Occipital lobe (tissue), 2 donors: ENCODE measurements around the gene ARHGEF3. TPM values are rescaled to one million over a fixed set of nuclear protein-coding genes. Genes with fewer than 3 reads are reported as not detected.
"Not testable (repeated sequence)": the region's sequence is repeated elsewhere in the genome, so short reads cannot be mapped to it uniquely, and the experiment has no call there.

Experiments
- DNase-seq: peaks from one replicate; lab custom pipeline; 2025; lab: John Stamatoyannopoulos, UW
- total RNA-seq: library from RNA; depleted of rRNA; stranded (reverse); fragments of >200 nt; gene quantifications from one replicate; pipeline ENCODE4 v1.2.3, GENCODE V29; 2014

The ARHGEF3 gene
- total RNA-seq, 1 donor from 2014 or later: 26.4 TPM

DNA sequence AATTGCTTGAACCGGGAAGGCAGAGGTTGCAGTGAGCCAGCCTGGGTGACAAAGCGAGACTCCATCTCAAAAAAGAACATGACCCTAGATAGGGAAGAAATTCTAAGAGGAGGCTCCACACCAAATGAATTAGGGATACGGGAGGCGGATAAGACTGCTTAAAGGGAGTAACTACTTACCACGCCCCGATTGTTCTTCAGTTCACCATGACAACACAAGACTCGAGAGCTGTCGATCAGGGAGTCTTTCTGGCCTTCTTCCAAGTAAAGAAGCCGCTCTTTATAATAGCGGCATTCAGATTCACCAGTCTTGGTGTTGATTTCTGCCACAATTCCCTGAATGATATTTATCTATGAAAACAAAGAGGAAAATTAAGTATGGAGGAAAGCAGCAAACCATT lies 64.7 kb downstream of the ARHGEF3 start:
- DNase-seq: no peak

- DNase-seq: no peak
Observed at GRCh38 chr3:56732109-56732508, 69.6 kb downstream of the ARHGEF3 start.

DNA sequence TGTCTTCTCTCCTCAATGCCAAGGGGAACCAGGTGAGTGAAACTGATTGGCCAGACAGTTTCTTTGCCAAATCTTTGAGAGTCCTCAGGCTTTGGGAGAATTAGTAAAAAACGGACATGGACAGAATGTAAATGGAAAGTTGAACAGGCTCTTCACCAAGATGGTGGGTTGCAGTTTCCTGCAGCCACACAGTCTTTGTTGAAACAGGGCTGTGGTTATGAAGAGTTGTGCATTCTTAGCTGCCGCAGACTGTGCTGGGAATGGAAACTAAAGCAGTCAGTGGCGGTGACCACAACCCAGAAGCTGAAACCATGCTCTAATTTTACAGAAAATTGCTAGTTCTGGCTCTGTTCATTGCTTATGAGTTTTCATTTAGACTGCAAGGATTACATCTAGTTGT lies 76.6 kb downstream of the ARHGEF3 start:
- no peak for DNase-seq

GRCh38 chr3:56724676-56725075 lies 77.1 kb downstream of the ARHGEF3 start:
- DNase-seq: no peak

DNA sequence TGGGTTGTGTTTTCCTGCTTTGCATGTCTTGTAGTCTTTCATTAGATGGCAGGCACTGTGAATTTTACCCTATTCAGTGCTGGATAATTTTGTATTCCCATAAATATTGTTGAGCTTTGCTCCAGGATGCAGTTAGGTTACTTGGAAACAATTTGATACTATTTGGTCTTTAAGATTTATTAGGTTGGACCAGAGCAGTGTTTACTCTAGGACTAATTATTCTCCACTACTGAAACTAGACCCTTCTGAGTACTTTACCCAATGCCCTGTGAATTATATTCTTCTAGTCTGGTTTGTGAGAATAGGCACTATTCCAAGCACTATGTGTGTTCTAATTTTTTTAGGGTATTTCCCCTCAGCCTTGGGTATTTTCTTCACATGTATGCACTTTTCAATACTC lies 80.9 kb downstream of the ARHGEF3 start:
- DNase-seq: no peak

GRCh38 chr3:56718809-56719208 lies 82.9 kb downstream of the ARHGEF3 start:
- DNase-seq: not testable (repeated sequence)

GRCh38 chr3:56711344-56711743 lies 90.4 kb downstream of the ARHGEF3 start:
- DNase-seq: no peak

DNA sequence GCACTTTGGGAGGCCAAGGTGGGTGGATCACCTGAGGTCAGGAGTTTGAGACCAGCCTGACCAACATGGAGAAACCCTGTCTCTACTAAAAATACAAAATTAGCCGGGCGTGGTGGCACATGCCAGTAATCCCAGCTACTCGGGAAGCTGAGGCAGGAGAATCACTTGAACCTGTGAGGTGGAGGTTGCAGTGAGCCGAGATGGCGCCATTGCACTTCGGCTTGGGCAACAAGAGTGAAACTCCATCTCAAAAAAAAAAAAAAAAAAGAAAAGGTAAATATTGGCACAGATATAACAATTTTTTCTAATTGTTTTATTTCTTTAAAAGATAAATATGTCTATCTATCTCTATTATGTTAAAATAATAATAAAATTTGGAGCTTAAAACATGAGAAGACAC lies 94.3 kb downstream of the ARHGEF3 start:
- DNase-seq: not testable (repeated sequence)

- no peak for DNase-seq
Observed at GRCh38 chr3:56706629-56707028, 95.1 kb downstream of the ARHGEF3 start.

DNA sequence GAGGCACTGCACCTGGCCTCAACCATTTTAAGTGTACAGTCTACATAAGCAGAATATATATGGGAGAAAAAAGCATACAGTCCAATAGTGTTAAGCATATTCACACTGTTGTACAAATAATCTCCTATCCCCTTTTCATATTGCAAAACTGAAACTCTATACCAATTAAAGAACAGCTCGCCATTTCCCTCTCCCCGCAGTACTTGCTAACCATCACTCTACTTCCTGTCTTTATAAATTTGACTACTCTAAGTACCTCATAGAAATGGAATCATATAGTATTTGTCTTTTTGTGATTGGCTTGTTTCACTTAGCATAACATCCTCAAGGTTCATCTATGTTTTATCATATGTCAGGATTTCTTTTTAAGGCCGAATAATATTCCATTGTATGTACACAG lies 97.0 kb downstream of the ARHGEF3 start:
- no peak for DNase-seq

DNA sequence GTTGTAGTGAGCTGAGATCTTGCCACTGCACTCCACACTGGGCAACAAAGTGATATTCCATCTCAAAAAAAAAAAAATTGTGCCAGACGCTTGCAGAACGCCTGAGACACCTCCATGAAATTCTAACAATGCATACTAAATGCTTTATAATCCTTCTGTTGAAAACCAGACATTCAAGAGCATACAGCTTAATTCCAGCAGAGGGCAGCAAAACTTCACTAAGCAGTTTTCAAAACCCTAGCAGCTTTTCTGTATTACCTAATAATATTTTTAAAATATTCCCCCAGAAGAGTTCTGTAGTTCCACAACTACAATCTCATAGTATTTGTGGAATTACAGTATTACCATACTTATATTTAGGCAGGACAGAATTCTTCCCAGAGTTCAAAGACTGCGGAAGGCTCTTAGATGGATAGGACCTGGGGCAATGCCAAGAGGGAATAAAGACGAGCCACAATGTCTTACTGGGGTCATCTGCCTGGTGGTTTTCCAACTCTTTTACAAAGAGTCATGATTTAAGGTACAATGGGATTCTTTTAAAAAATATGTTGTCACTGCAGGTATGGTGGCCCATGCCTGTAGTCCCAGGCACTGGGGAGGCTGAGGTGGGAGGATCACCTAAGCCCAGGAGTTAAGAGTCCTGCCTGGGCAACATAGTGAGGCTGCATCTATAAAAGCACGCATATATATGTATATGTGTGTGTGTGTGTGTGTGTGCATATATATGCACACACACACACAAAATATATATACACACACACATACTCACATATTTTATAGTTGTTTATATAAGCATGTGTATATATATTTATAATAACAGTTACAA lies 99.0 kb downstream of the ARHGEF3 start:
- no peak for DNase-seq

DNA sequence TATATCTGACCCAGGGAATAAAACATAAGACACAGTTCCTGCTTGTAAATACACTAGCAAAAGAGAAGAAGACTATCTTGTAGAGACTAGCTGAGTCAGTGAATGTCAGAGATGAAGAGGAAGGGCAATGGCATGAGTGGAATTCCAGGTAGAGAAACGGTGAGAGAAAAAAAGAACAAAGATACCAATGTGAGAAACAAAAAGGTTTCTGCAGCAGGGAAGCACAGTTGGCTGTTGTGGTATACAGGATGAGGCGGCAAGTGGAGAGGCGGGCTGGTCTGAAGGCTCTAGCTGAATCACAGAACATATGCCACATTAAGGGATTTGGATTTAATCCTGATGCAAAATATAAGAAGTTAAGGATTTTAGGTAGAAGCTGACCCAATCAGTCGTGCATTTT lies 101.6 kb downstream of the ARHGEF3 start:
- DNase-seq: no peak

- no peak for DNase-seq
Observed at GRCh38 chr3:56694867-56695683, 106.7 kb downstream of the ARHGEF3 start.

DNA sequence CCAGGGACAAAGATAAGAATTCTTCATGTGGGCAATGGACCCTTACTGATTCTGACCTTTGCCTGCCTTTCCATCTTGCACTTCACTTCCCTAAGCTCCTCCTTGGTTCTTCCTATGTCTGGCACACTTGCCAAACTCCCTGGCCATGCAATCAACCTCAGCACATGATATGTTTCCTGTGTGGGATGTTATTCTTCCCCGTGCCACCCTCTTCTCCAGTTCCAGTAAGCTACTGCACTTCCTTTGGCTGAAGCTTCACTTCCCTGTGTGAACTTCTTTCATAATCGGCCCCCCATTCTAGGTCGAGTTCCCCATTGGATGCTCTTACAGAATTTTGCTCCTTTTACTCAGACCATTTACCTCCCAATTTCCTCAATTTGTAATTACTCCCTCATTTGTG lies 108.0 kb downstream of the ARHGEF3 start:
- DNase-seq: no peak

- DNase-seq: not testable (repeated sequence)
Observed at GRCh38 chr3:56692520-56693433, 109.0 kb downstream of the ARHGEF3 start.

GRCh38 chr3:56692001-56692365 lies 109.8 kb downstream of the ARHGEF3 start:
- DNase-seq: not testable (repeated sequence)

GRCh38 chr3:56691165-56692000 lies 110.4 kb downstream of the ARHGEF3 start:
- no peak for DNase-seq

DNA sequence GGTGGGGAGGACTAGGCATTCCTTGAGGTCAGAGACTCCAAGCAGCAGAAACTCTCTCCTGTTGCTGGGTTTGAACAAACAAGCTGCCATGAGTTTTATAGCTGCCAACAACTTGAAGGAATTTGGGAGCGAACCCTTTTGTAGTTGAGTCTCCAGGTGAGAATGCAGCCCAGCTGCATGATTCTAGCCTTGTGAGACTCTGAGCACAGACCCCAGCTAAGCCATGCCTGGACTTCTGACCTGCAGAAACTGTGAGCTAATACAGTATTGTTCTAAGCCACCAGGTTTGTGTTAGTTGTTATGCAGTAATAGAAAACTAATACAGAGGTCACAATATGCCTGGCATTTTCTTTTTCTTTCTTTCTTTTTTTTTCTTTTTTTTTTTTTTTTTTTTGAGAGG lies 112.4 kb downstream of the ARHGEF3 start:
- DNase-seq: no peak

- DNase-seq: no peak
Observed at GRCh38 chr3:56688191-56688590, 113.6 kb downstream of the ARHGEF3 start.

- no peak for DNase-seq
Observed at GRCh38 chr3:56684029-56684428, 117.7 kb downstream of the ARHGEF3 start.
